DND-41 (cell line): Measurements from ENCODE around the gene POU2F1.
A peak's percentile ranks its signal among the peaks of the same experiment; 100 is the strongest.

Experiments used
- ATAC-seq: fragments of 200-7000 bp; cut with Tn5 transposase; 3 replicates; pipeline ENCODE4 v1.9.1; 2021; ENCODE audit warnings: low read depth; ENCODE audit not compliant: insufficient read depth
- DNase-seq: peaks from one replicate; pipeline ENCODE4 v3.0.0-alpha.2; 2020
- H2AFZ ChIP-seq: 2 replicates; pipeline ENCODE4 v1.6.0; 2012; ENCODE audit warnings: low read depth, low read length
- H3K27ac ChIP-seq: 2 replicates; pipeline ENCODE4 v1.5.1; 2012; ENCODE audit warnings: low read length, inconsistent platforms
- H3K27me3 ChIP-seq: fragments of 200-600 bp; sonication (generic); 2 replicates; pipeline ENCODE4 v1.6.0; 2012; ENCODE audit warnings: low read length, mild to moderate bottlenecking, inconsistent platforms; ENCODE audit not compliant: insufficient read depth, poor library complexity
- H3K36me3 ChIP-seq: 2 replicates; pipeline ENCODE4 v1.5.1; 2012; ENCODE audit warnings: low read length, inconsistent platforms; ENCODE audit not compliant: insufficient read depth
- H3K4me1 ChIP-seq: 2 replicates; pipeline ENCODE4 v1.5.1; 2012; ENCODE audit warnings: mild to moderate bottlenecking, low read length; ENCODE audit not compliant: insufficient read depth
- H3K4me2 ChIP-seq: 2 replicates; pipeline ENCODE4 v1.6.0; 2012; ENCODE audit warnings: mild to moderate bottlenecking, moderate library complexity, low read length, inconsistent platforms; ENCODE audit not compliant: insufficient read depth
- H3K4me3 ChIP-seq, 2 experiments: fragments of 200-600 bp in 1 of 2; shearing (Covaris generic) in 1 of 2; 2 replicates each; pipeline ENCODE4 v1.5.1; 2012 to 2016; ENCODE audit warnings: inconsistent platforms in 2 of 2, low read length in 2 of 2, mild to moderate bottlenecking in 2 of 2, low read depth in 1 of 2, moderate library complexity in 1 of 2
- H3K79me2 ChIP-seq: 2 replicates; pipeline ENCODE4 v1.6.0; 2012; ENCODE audit warnings: low read length, inconsistent platforms; ENCODE audit not compliant: insufficient read depth
- H3K9ac ChIP-seq: 2 replicates; pipeline ENCODE4 v1.6.0; 2012; ENCODE audit warnings: low read depth, mild to moderate bottlenecking, inconsistent platforms, low read length, moderate library complexity
- H3K9me3 ChIP-seq: 2 replicates; pipeline ENCODE4 v1.5.1; 2012; ENCODE audit warnings: low read length, moderate library complexity, mild to moderate bottlenecking, inconsistent platforms; ENCODE audit not compliant: insufficient read depth, severe bottlenecking
- H4K20me1 ChIP-seq: 2 replicates; pipeline ENCODE4 v1.6.0; 2012; ENCODE audit warnings: low read length; ENCODE audit not compliant: insufficient read depth
- CTCF ChIP-seq: IDR thresholded peaks from 2 replicates; pipeline ENCODE4 v1.5.1; 2012; ENCODE audit warnings: borderline replicate concordance, low read length, moderate library complexity, mild to moderate bottlenecking; ENCODE audit not compliant: poor library complexity, severe bottlenecking; ENCODE audit errors: extremely low read depth
- EZH2 ChIP-seq: IDR thresholded peaks from 3 replicates; pipeline ENCODE4 v1.6.1; 2012; ENCODE audit warnings: borderline replicate concordance, low read depth, mild to moderate bottlenecking, moderate library complexity, low read length, inconsistent platforms; ENCODE audit not compliant: severe bottlenecking

The POU2F1 gene

GRCh38 chr1:167441222-167441621 is 220.5 kb downstream of the POU2F1 start:
- TF ChIP-seq EZH2 (no peak), CTCF (no peak)
- peaks cover 28% of the 10 kb centered on the region for H3K79me2 ChIP-seq
- H3K36me3 ChIP-seq: peaks cover 88% of the 10 kb centered on the region
- H3K9me3 ChIP-seq: no peaks in the 10 kb centered on the region
- no peak overlapping the region for H3K9ac ChIP-seq
- H4K20me1 ChIP-seq: peaks cover 28% of the 10 kb centered on the region
- no peak overlapping the region for H3K4me2 ChIP-seq
- no peak overlapping the region for H2AFZ ChIP-seq
- H3K27ac ChIP-seq: no peak overlapping the region
- H3K4me3 ChIP-seq: no peak overlapping the region
- H3K27me3 ChIP-seq: no peaks in the 10 kb centered on the region
- no peak for DNase-seq
- ATAC-seq: no peak
- H3K4me1 ChIP-seq: no peaks in the 10 kb centered on the region

- TF ChIP-seq EZH2: no peak
- TF ChIP-seq CTCF: peak; percentile 89
- H3K4me3 ChIP-seq: no peak overlapping the region
- H3K27me3 ChIP-seq: no peaks in the 10 kb centered on the region
- H4K20me1 ChIP-seq: peaks cover 33% of the 10 kb centered on the region
- no peak overlapping the region for H2AFZ ChIP-seq
- peaks cover 3% of the 10 kb centered on the region for H3K4me1 ChIP-seq
- peak; percentile 98 for ATAC-seq
- H3K36me3 ChIP-seq: peaks cover 86% of the 10 kb centered on the region
- no peak overlapping the region for H3K27ac ChIP-seq
- no peak overlapping the region for H3K4me2 ChIP-seq
- no peak overlapping the region for H3K9ac ChIP-seq
- peak; percentile 81 for DNase-seq
- H3K9me3 ChIP-seq: no peaks in the 10 kb centered on the region
- H3K79me2 ChIP-seq: peaks cover 37% of the 10 kb centered on the region
Observed at GRCh38 chr1:167442142-167442848, 221.6 kb downstream of the POU2F1 start.

GRCh38 chr1:167442854-167443565 is 222.3 kb downstream of the POU2F1 start:
- H3K9ac ChIP-seq: no peak overlapping the region
- no peak for ATAC-seq
- H3K9me3 ChIP-seq: no peaks in the 10 kb centered on the region
- peaks cover 43% of the 10 kb centered on the region for H3K79me2 ChIP-seq
- H3K4me3 ChIP-seq: no peak overlapping the region
- TF ChIP-seq CTCF (no peak), EZH2 (no peak)
- peaks cover 10% of the 10 kb centered on the region for H3K4me1 ChIP-seq
- H3K27me3 ChIP-seq: no peaks in the 10 kb centered on the region
- DNase-seq: peak; percentile 2
- 0 out of 2 replicates have a peak overlapping the region, but pooled peaks have one; percentile 15 for H3K27ac ChIP-seq
- H4K20me1 ChIP-seq: peaks cover 33% of the 10 kb centered on the region
- no peak overlapping the region for H3K4me2 ChIP-seq
- H2AFZ ChIP-seq: no peak overlapping the region
- peaks cover 81% of the 10 kb centered on the region for H3K36me3 ChIP-seq
